Neutrophil (primary cell): ENCODE results near the gene FAM200A.
A peak's percentile ranks its signal among the peaks of the same experiment; 100 is the strongest.
"Not testable (repeated sequence)": the region's sequence is repeated elsewhere in the genome, so short reads cannot be mapped to it uniquely, and the experiment has no call there.

Experiments
- H3K27ac ChIP-seq: fragments of 200-600 bp; sonication (generic); 2 replicates; pipeline ENCODE4 v1.5.1; 2016; ENCODE audit warnings: mild to moderate bottlenecking, moderate library complexity
- H3K27me3 ChIP-seq: fragments of 200-600 bp; sonication (generic); 2 replicates; pipeline ENCODE4 v1.6.0; 2016; ENCODE audit warnings: mild to moderate bottlenecking
- H3K36me3 ChIP-seq: fragments of 200-600 bp; sonication (generic); 2 replicates; pipeline ENCODE4 v1.5.1; 2017
- H3K4me1 ChIP-seq, 2 experiments: fragments of 200-600 bp in 1 of 2; sonication (generic) in 1 of 2; 1 replicate in 1 of 2; 2 replicates in 1 of 2; pipeline versions ENCODE4 v1.5.1 to v1.6.1; 2013 to 2016; ENCODE audit warnings: low read depth in 1 of 2, low read length in 1 of 2, mild to moderate bottlenecking in 1 of 2, moderate library complexity in 1 of 2; ENCODE audit not compliant: control insufficient read depth in 1 of 2, insufficient read depth in 1 of 2
- H3K4me3 ChIP-seq, 2 experiments: fragments of 200-600 bp in 1 of 2; sonication (generic) in 1 of 2; 1 replicate in 1 of 2; 2 replicates in 1 of 2; pipeline ENCODE4 v1.5.1; 2013 to 2016; ENCODE audit warnings: low read depth in 1 of 2, low read length in 1 of 2, mild to moderate bottlenecking in 1 of 2, moderate library complexity in 1 of 2
- H3K9me3 ChIP-seq: fragments of 200-600 bp; sonication (generic); 2 replicates; pipeline ENCODE4 v1.5.1; 2016
- CTCF ChIP-seq: fragments of 200-600 bp; sonication (generic); IDR thresholded peaks from 2 replicates; pipeline ENCODE4 v1.5.1; 2016; ENCODE audit warnings: antibody characterized with exemption

The FAM200A gene

GRCh38 chr7:99554939-99555338 is 3.0 kb upstream of the FAM200A start:
- Histone ChIP-seq H3K4me3 (no peak overlapping the region), H3K9me3 (no peaks in the 10 kb centered on the region), H3K27me3 (no peaks in the 10 kb centered on the region), H3K4me1 (peaks cover 34% of the 10 kb centered on the region in 2 experiments), H3K27ac (no peak overlapping the region), H3K36me3 (peaks cover 7% of the 10 kb centered on the region)
- no peak for TF ChIP-seq CTCF

GRCh38 chr7:99553039-99553438 is 1.1 kb upstream of the FAM200A start:
- TF ChIP-seq CTCF: no peak
- Histone ChIP-seq H3K4me3 (no peak overlapping the region), H3K27me3 (no peaks in the 10 kb centered on the region), H3K36me3 (peaks cover 11% of the 10 kb centered on the region), H3K4me1 (peaks cover 24 to 25% of the 10 kb centered on the region in 2 experiments), H3K27ac (no peak overlapping the region), H3K9me3 (no peaks in the 10 kb centered on the region)

GRCh38 chr7:99551334-99551733 is 580 bp downstream of the FAM200A start:
- Histone ChIP-seq H3K4me3 (peak overlapping the region; percentile 86 to 92), H3K36me3 (peaks cover 18% of the 10 kb centered on the region), H3K27me3 (no peaks in the 10 kb centered on the region), H3K4me1 (peaks cover 11 to 12% of the 10 kb centered on the region in 2 experiments), H3K9me3 (no peaks in the 10 kb centered on the region), H3K27ac (peak overlapping the region; percentile 73)
- TF ChIP-seq CTCF: no peak

GRCh38 chr7:99549545-99549944 is 2.4 kb downstream of the FAM200A start:
- H3K4me3 ChIP-seq, H3K9me3 ChIP-seq, H3K27ac ChIP-seq, H3K27me3 ChIP-seq: not testable (repeated sequence)
- peaks cover 15% of the 10 kb centered on the region for H3K36me3 ChIP-seq
- H3K4me1 ChIP-seq: peaks cover 11 to 12% of the 10 kb centered on the region in 2 experiments

- peaks cover 11% of the 10 kb centered on the region for H3K36me3 ChIP-seq
- H3K4me1 ChIP-seq, H3K4me3 ChIP-seq, H3K27ac ChIP-seq, H3K9me3 ChIP-seq, H3K27me3 ChIP-seq: not testable (repeated sequence)
Observed at GRCh38 chr7:99545308-99545707, 6.6 kb downstream of the FAM200A start.

- no peak overlapping the region for H3K27ac ChIP-seq
- TF ChIP-seq CTCF: no peak
- H3K36me3 ChIP-seq: peaks cover 11% of the 10 kb centered on the region
- H3K4me3 ChIP-seq: no peak overlapping the region
- no peaks in the 10 kb centered on the region for H3K4me1 ChIP-seq
- H3K9me3 ChIP-seq: peaks cover 5% of the 10 kb centered on the region
- no peaks in the 10 kb centered on the region for H3K27me3 ChIP-seq
Observed at GRCh38 chr7:99543916-99544315, 8.0 kb downstream of the FAM200A start.
